HEK293 (cell line): ENCODE data around the gene FAM76A.
A peak's percentile ranks its signal among the peaks of the same experiment; 100 is the strongest.
"Not testable (repeated sequence)": the region's sequence is repeated elsewhere in the genome, so short reads cannot be mapped to it uniquely, and the experiment has no call there.

Experiments
- CTCF ChIA-PET: fragments of 350-600 bp; formaldehyde crosslinking; extraction: SDS; loops from one replicate; lab custom pipeline; 2021; ENCODE audit warnings: antibody characterized with exemption; lab: Yijun Ruan, JAX
- POLR2A ChIA-PET: fragments of 300-600 bp; formaldehyde crosslinking; extraction: SDS; loops from one replicate; lab custom pipeline; 2020; ENCODE audit warnings: antibody characterized with exemption, inconsistent platforms; lab: Yijun Ruan, JAX
- H3K27ac ChIP-seq: fragments of 200-500 bp; sonication (Bioruptor generic); 2 replicates; pipeline ENCODE4 v1.5.1; 2014; ENCODE audit warnings: low read depth, low read length, control low read depth, inconsistent platforms; ENCODE audit errors: extremely low read depth
- H3K36me3 ChIP-seq, 2 experiments: fragments of 200-500 bp in 1 of 2; sonication (Bioruptor generic) in 1 of 2; 1 replicate in 1 of 2; 2 replicates in 1 of 2; pipeline ENCODE4 v1.5.1; 2014 to 2017; ENCODE audit warnings: inconsistent platforms in 2 of 2, low read length in 2 of 2; ENCODE audit not compliant: control insufficient read depth in 2 of 2, insufficient read depth in 1 of 2
- H3K4me1 ChIP-seq: fragments of 200-500 bp; sonication (Bioruptor generic); 2 replicates; pipeline ENCODE4 v1.5.1; 2014; ENCODE audit warnings: mild to moderate bottlenecking, low read length, inconsistent platforms; ENCODE audit not compliant: control insufficient read depth, insufficient read depth
- H3K4me3 ChIP-seq: 2 replicates; pipeline ENCODE4 v1.5.1; 2011; ENCODE audit warnings: low read depth, mild to moderate bottlenecking, control low read depth, low read length, moderate library complexity
- H3K9me3 ChIP-seq: fragments of 200-500 bp; sonication (Bioruptor generic); 2 replicates; pipeline ENCODE4 v1.5.1; 2014; ENCODE audit warnings: low read depth, low read length, inconsistent platforms; ENCODE audit not compliant: control insufficient read depth, insufficient read depth
- AEBP2 ChIP-seq: fragments of 450-650 bp; formaldehyde crosslinking; IDR thresholded peaks from 2 replicates; pipeline ENCODE4 v1.5.1; 2016; ENCODE audit warnings: missing biosample characterization, missing genetic modification characterization, borderline replicate concordance
- MZF1 ChIP-seq: fragments of 450-650 bp; formaldehyde crosslinking; IDR thresholded peaks from 2 replicates; pipeline ENCODE4 v1.5.1; 2017; ENCODE audit warnings: missing biosample characterization, missing genetic modification characterization, borderline replicate concordance
- RBAK ChIP-seq: fragments of 450-650 bp; formaldehyde crosslinking; IDR thresholded peaks from 2 replicates; pipeline ENCODE4 v1.5.1; 2016; ENCODE audit warnings: missing biosample characterization, missing genetic modification characterization
- REPIN1 ChIP-seq: fragments of 450-650 bp; formaldehyde crosslinking; IDR thresholded peaks from 2 replicates; pipeline ENCODE4 v1.5.1; 2017; ENCODE audit warnings: missing biosample characterization, missing genetic modification characterization, low read depth
- SP3 ChIP-seq: fragments of 450-650 bp; formaldehyde crosslinking; IDR thresholded peaks from 2 replicates; pipeline ENCODE4 v1.5.1; 2016; ENCODE audit warnings: missing biosample characterization, missing genetic modification characterization
- YY2 ChIP-seq: fragments of 450-650 bp; formaldehyde crosslinking; IDR thresholded peaks from 2 replicates; pipeline ENCODE4 v1.5.1; 2016; ENCODE audit warnings: missing biosample characterization, missing genetic modification characterization
- ZBTB48 ChIP-seq: fragments of 450-650 bp; formaldehyde crosslinking; IDR thresholded peaks from 2 replicates; pipeline ENCODE4 v1.5.1; 2016; ENCODE audit warnings: missing biosample characterization, missing genetic modification characterization
- ZBTB7A ChIP-seq: fragments of 450-650 bp; formaldehyde crosslinking; IDR thresholded peaks from 2 replicates; pipeline ENCODE4 v1.5.1; 2016; ENCODE audit warnings: low read depth, missing biosample characterization, missing genetic modification characterization
- ZBTB8A ChIP-seq: fragments of 450-650 bp; formaldehyde crosslinking; IDR thresholded peaks from 2 replicates; pipeline ENCODE4 v1.5.1; 2016; ENCODE audit warnings: missing biosample characterization, missing genetic modification characterization
- ZFP37 ChIP-seq: fragments of 450-650 bp; formaldehyde crosslinking; IDR thresholded peaks from 2 replicates; pipeline ENCODE4 v1.5.1; 2016; ENCODE audit warnings: missing biosample characterization, missing genetic modification characterization
- ZNF121 ChIP-seq: fragments of 450-650 bp; formaldehyde crosslinking; IDR thresholded peaks from 2 replicates; pipeline ENCODE4 v1.5.1; 2016; ENCODE audit warnings: missing biosample characterization, missing genetic modification characterization
- ZNF132 ChIP-seq: fragments of 450-650 bp; formaldehyde crosslinking; IDR thresholded peaks from 2 replicates; pipeline ENCODE4 v1.5.1; 2017; ENCODE audit warnings: missing biosample characterization, missing genetic modification characterization, borderline replicate concordance
- ZNF140 ChIP-seq: fragments of 450-650 bp; formaldehyde crosslinking; IDR thresholded peaks from 2 replicates; pipeline ENCODE4 v1.5.1; 2016; ENCODE audit warnings: missing biosample characterization, missing genetic modification characterization
- ZNF19 ChIP-seq: fragments of 450-650 bp; formaldehyde crosslinking; IDR thresholded peaks from 2 replicates; pipeline ENCODE4; 2016; ENCODE audit warnings: missing biosample characterization, missing genetic modification characterization, low read depth
- ZNF266 ChIP-seq: fragments of 450-650 bp; formaldehyde crosslinking; IDR thresholded peaks from 2 replicates; pipeline ENCODE4 v1.5.1; 2016; ENCODE audit warnings: missing biosample characterization, missing genetic modification characterization, low read depth
- ZNF292 ChIP-seq: fragments of 450-650 bp; formaldehyde crosslinking; IDR thresholded peaks from 2 replicates; pipeline ENCODE4 v1.5.1; 2016; ENCODE audit warnings: low read depth, missing biosample characterization, missing genetic modification characterization, borderline replicate concordance
- ZNF354C ChIP-seq: fragments of 450-650 bp; formaldehyde crosslinking; IDR thresholded peaks from 2 replicates; pipeline ENCODE4 v1.5.1; 2016; ENCODE audit warnings: missing biosample characterization, missing genetic modification characterization, low read depth, borderline replicate concordance
- ZNF416 ChIP-seq: fragments of 450-650 bp; formaldehyde crosslinking; IDR thresholded peaks from 2 replicates; pipeline ENCODE4 v1.5.1; 2016; ENCODE audit warnings: missing biosample characterization, missing genetic modification characterization
- ZNF426 ChIP-seq: fragments of 450-650 bp; formaldehyde crosslinking; IDR thresholded peaks from 2 replicates; pipeline ENCODE4 v1.5.1; 2017; ENCODE audit warnings: missing biosample characterization, missing genetic modification characterization, mild to moderate bottlenecking, inconsistent platforms, moderate library complexity
- ZNF488 ChIP-seq: fragments of 450-650 bp; formaldehyde crosslinking; IDR thresholded peaks from 2 replicates; pipeline ENCODE4 v1.5.1; 2016; ENCODE audit warnings: missing biosample characterization, missing genetic modification characterization
- ZNF510 ChIP-seq: fragments of 450-650 bp; formaldehyde crosslinking; IDR thresholded peaks from 2 replicates; pipeline ENCODE4 v1.5.1; 2018; ENCODE audit warnings: mild to moderate bottlenecking, missing genetic modification characterization, missing biosample characterization; ENCODE audit not compliant: insufficient replicate concordance
- ZNF544 ChIP-seq: fragments of 450-650 bp; formaldehyde crosslinking; IDR thresholded peaks from 2 replicates; pipeline ENCODE4 v1.5.0; 2017; ENCODE audit warnings: missing biosample characterization, missing genetic modification characterization
- ZNF555 ChIP-seq: fragments of 450-650 bp; formaldehyde crosslinking; conservative IDR thresholded peaks from 2 replicates; pipeline ENCODE4 v1.5.1; 2017; ENCODE audit warnings: missing biosample characterization, mild to moderate bottlenecking, missing genetic modification characterization, inconsistent platforms
- ZNF558 ChIP-seq: fragments of 450-650 bp; formaldehyde crosslinking; IDR thresholded peaks from 2 replicates; pipeline ENCODE4 v1.5.1; 2016; ENCODE audit warnings: missing biosample characterization, missing genetic modification characterization
- ZNF623 ChIP-seq: fragments of 450-650 bp; formaldehyde crosslinking; IDR thresholded peaks from 2 replicates; pipeline ENCODE4 v1.5.1; 2016; ENCODE audit warnings: missing biosample characterization, missing genetic modification characterization
- ZNF629 ChIP-seq: fragments of 450-650 bp; formaldehyde crosslinking; IDR thresholded peaks from 2 replicates; pipeline ENCODE4 v1.5.1; 2017; ENCODE audit warnings: missing biosample characterization, missing genetic modification characterization
- ZNF639 ChIP-seq: fragments of 450-650 bp; formaldehyde crosslinking; IDR thresholded peaks from 2 replicates; pipeline ENCODE4 v1.5.1; 2016; ENCODE audit warnings: missing biosample characterization, missing genetic modification characterization
- ZNF654 ChIP-seq: fragments of 450-650 bp; formaldehyde crosslinking; IDR thresholded peaks from 2 replicates; pipeline ENCODE4 v1.5.1; 2016; ENCODE audit warnings: low read depth, missing biosample characterization, missing genetic modification characterization
- ZNF658 ChIP-seq: fragments of 450-650 bp; formaldehyde crosslinking; IDR thresholded peaks from 2 replicates; pipeline ENCODE4; 2016; ENCODE audit warnings: missing biosample characterization, missing genetic modification characterization
- ZNF776 ChIP-seq: fragments of 450-650 bp; formaldehyde crosslinking; IDR thresholded peaks from 2 replicates; pipeline ENCODE4 v1.5.0; 2017; ENCODE audit warnings: missing biosample characterization, missing genetic modification characterization, borderline replicate concordance
- ZXDB ChIP-seq: fragments of 450-650 bp; formaldehyde crosslinking; IDR thresholded peaks from 2 replicates; pipeline ENCODE4 v1.5.1; 2016; ENCODE audit warnings: missing biosample characterization, missing genetic modification characterization
- TF ChIP-seq, protein P1 (sequence below): fragments of 450-650 bp; formaldehyde crosslinking; IDR thresholded peaks from 2 replicates; pipeline ENCODE4 v1.5.1; 2017; ENCODE audit warnings: missing biosample characterization, missing genetic modification characterization

FAM76A gene

GRCh38 chr1:27807385-27807784 is 81.6 kb downstream of the FAM76A start:
- no peak overlapping the region for H3K27ac ChIP-seq
- no peak overlapping the region for H3K4me3 ChIP-seq
- peaks cover 15 to 37% of the 10 kb centered on the region in 2 experiments for H3K36me3 ChIP-seq
- ChIA-PET POLR2A (no interaction called here), CTCF (no interaction called here)
- H3K4me1 ChIP-seq: no peaks in the 10 kb centered on the region
- TF ChIP-seq ZNF558: no peak
- no peak for TF ChIP-seq ZNF140
- no peak for TF ChIP-seq ZNF488 (tag by site-specific recombination)
- no peak for TF ChIP-seq REPIN1 (tag by site-specific recombination)
- TF ChIP-seq ZNF658 (tag by site-specific recombination): no peak
- TF ChIP-seq ZNF776: no peak
- no peak for TF ChIP-seq ZNF654 (tag by site-specific recombination)
- TF ChIP-seq ZBTB48 (tag by site-specific recombination): no peak
- no peak for TF ChIP-seq YY2 (tag by site-specific recombination)
- no peak for TF ChIP-seq ZNF132 (tag by site-specific recombination)
- TF ChIP-seq ZBTB7A: no peak
- TF ChIP-seq ZNF416 (tag by site-specific recombination): no peak
- TF ChIP-seq, protein P1, sequence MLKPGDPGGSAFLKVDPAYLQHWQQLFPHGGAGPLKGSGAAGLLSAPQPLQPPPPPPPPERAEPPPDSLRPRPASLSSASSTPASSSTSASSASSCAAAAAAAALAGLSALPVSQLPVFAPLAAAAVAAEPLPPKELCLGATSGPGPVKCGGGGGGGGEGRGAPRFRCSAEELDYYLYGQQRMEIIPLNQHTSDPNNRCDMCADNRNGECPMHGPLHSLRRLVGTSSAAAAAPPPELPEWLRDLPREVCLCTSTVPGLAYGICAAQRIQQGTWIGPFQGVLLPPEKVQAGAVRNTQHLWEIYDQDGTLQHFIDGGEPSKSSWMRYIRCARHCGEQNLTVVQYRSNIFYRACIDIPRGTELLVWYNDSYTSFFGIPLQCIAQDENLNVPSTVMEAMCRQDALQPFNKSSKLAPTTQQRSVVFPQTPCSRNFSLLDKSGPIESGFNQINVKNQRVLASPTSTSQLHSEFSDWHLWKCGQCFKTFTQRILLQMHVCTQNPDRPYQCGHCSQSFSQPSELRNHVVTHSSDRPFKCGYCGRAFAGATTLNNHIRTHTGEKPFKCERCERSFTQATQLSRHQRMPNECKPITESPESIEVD (tag by site-specific recombination): no peak
- no peak for TF ChIP-seq ZNF544
- no peaks in the 10 kb centered on the region for H3K9me3 ChIP-seq

DNA sequence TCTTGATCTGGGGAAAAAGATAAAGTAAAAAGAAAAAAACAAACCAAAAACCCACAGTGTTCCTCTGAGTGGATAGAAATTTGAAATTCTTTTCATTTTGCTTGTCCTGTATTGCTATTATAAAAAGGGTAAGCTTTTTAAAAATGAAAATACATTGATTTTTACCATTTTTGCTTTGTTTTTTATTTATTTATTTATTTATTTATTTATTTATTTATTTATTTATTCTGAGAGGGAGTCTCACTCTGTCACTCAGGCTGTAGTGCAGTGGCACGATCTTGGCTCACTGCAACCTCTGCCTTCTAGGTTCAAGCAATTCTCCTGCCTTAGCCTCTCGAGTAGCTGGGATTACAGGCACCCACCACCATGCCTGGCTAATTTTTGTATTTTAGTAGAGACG is 82.4 kb downstream of the FAM76A start:
- H3K27ac ChIP-seq, H3K4me3 ChIP-seq, H3K9me3 ChIP-seq, POLR2A ChIA-PET, H3K4me1 ChIP-seq, CTCF ChIA-PET: not testable (repeated sequence)
- H3K36me3 ChIP-seq: peaks cover 14 to 38% of the 10 kb centered on the region in 2 experiments
- peak; percentile 75; the same call in 1 of the 2 replicates for TF ChIP-seq ZNF639 (tag by site-specific recombination)
- peak; percentile 90 for TF ChIP-seq ZNF510 (tag by site-specific recombination)
- peak; percentile 26; the same call in 1 of the 2 replicates for TF ChIP-seq ZBTB7A
- TF ChIP-seq MZF1 (tag by site-specific recombination): peak; percentile 62; the same call in 1 of the 2 replicates
- TF ChIP-seq ZNF555 (tag by site-specific recombination): peak; percentile 93
- TF ChIP-seq ZNF629 (tag by site-specific recombination): peak; percentile 73
- TF ChIP-seq ZXDB: peak; percentile 86
- peak; percentile 98 for TF ChIP-seq ZNF426
- peak; percentile 62; the same call in 1 of the 2 replicates for TF ChIP-seq RBAK
- TF ChIP-seq ZFP37 (tag by site-specific recombination): peak; percentile 74; the same call in 1 of the 2 replicates
- TF ChIP-seq ZNF121: 0 out of 2 replicates have a peak, but pooled peaks have one; percentile 19
- peak; percentile 84 for TF ChIP-seq ZBTB8A (tag by site-specific recombination)
- peak; percentile 92; the same call in 1 of the 2 replicates for TF ChIP-seq AEBP2 (tag by site-specific recombination)
- TF ChIP-seq ZNF266: peak; percentile 83
- peak; percentile 86; the same call in 1 of the 2 replicates for TF ChIP-seq ZNF558
- peak; percentile 25; the same call in 1 of the 2 replicates for TF ChIP-seq SP3 (tag by site-specific recombination)
- peak; percentile 89; the same call in 1 of the 2 replicates for TF ChIP-seq ZNF19 (tag by site-specific recombination)
- 0 out of 2 replicates have a peak, but pooled peaks have one; percentile 75 for TF ChIP-seq ZNF354C (tag by site-specific recombination)
- TF ChIP-seq ZNF623 (tag by site-specific recombination): peak; percentile 86
- TF ChIP-seq ZNF292 (tag by site-specific recombination): peak; percentile 93; the same call in 1 of the 2 replicates
